ENCODE measurements around the gene TMEM51. TPM values are rescaled to one million over a fixed set of nuclear protein-coding genes. Genes with fewer than 3 reads are reported as not detected.

TMEM51 gene
- total and polyA plus RNA-seq, 9 of the 15 experiments (the other 6 are each of a cell fraction or from before 2014, with no cell fraction given), result 0.06 to 1.4 (median 0.58) TPM

- in situ Hi-C loops (cut with MboI) (no loop called here), intact Hi-C loops (cut with micrococcal nuclease) (no loop called here)
- no TSS peak for BruUV-seq (replicated peaks)
- ATAC-seq, result peak; percentile 92
- Histone ChIP-seq H3K36me3 (ENCODE audit: control insufficient read depth, insufficient read depth, low read length) (no peaks in the 10 kb centered on the region), H3K27ac (ENCODE audit: extremely low read depth, low read depth, low read length) (no peak overlapping the region), H4K20me1 (replicated peaks; ENCODE audit: control insufficient read depth, insufficient read depth, low read length) (no peaks in the 10 kb centered on the region), H3K27me3 (ENCODE audit: control insufficient read depth in 2 of 2, insufficient read depth in 2 of 2, low read length in 2 of 2) (peaks cover 6 to 19% of the 10 kb centered on the region in 2 experiments; a peak in 3 of 5 replicates), H3K4me3 (no peak overlapping the region), H3K9ac (ENCODE audit: insufficient read depth in 1 of 2, low read depth in 2 of 2, low read length in 2 of 2) (no peak overlapping the region), H2AFZ (ENCODE audit: low read depth, low read length) (peak overlapping the region; percentile 33), H3K4me2 (ENCODE audit: insufficient read depth, low read length) (peak overlapping the region; percentile 17; the same call in 1 of the 2 replicates), H3K4me1 (replicated peaks in 1 of 2; ENCODE audit: control insufficient read depth in 2 of 2, insufficient read depth in 2 of 2, low read length in 2 of 2) (no peaks in the 10 kb centered on the region; a peak in 1 of 5 replicates), H3K9me3 (replicated peaks; ENCODE audit: control insufficient read depth, insufficient read depth, low read depth, low read length) (no peaks in the 10 kb centered on the region), H3K79me2 (ENCODE audit: control insufficient read depth, insufficient read depth, low read length) (no peaks in the 10 kb centered on the region), H3K9me1 (ENCODE audit: control insufficient read depth, insufficient read depth, low read length) (no peaks in the 10 kb centered on the region)
- peak; percentile 59 to 79 (median 77) for DNase-seq (ENCODE audit: extremely low read depth in 1 of 4, low spot score in 3 of 4)
- CTCF ChIA-PET (ENCODE audit: low intra/inter-chr PET ratio), result no interaction called here
- POLR2A ChIA-PET, result interaction anchor here (1.1 kb wide), 1 partner anchor 35 kb away, joined by 3 read pairs; no protein-coding TSS in a partner anchor
- peak; percentile 65 for FAIRE-seq
- WGBS (ENCODE audit: insufficient coverage, low coverage, missing lambda C conversion rate), result 9% methylated on average over 5 of the region's 5 CpGs
- TF ChIP-seq RBM25 (IDR thresholded peaks at IDR 0.05; ENCODE audit: low read depth, low read length, severe bottlenecking) (no peak), MGA (IDR thresholded peaks at IDR 0.05) (peak; percentile 54; the same call in 1 of the 2 replicates), MCM7 (IDR thresholded peaks at IDR 0.05) (no peak), ZNF561 (CRISPR knock-in tag; conservative IDR thresholded peaks at IDR 0.05) (no peak)
- TF ChIP-seq, protein P1, sequence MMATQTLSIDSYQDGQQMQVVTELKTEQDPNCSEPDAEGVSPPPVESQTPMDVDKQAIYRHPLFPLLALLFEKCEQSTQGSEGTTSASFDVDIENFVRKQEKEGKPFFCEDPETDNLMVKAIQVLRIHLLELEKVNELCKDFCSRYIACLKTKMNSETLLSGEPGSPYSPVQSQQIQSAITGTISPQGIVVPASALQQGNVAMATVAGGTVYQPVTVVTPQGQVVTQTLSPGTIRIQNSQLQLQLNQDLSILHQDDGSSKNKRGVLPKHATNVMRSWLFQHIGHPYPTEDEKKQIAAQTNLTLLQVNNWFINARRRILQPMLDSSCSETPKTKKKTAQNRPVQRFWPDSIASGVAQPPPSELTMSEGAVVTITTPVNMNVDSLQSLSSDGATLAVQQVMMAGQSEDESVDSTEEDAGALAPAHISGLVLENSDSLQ (IDR thresholded peaks at IDR 0.05), result peak; percentile 49; the same call in 1 of the 2 replicates
- TF ChIP-seq, protein P2, sequence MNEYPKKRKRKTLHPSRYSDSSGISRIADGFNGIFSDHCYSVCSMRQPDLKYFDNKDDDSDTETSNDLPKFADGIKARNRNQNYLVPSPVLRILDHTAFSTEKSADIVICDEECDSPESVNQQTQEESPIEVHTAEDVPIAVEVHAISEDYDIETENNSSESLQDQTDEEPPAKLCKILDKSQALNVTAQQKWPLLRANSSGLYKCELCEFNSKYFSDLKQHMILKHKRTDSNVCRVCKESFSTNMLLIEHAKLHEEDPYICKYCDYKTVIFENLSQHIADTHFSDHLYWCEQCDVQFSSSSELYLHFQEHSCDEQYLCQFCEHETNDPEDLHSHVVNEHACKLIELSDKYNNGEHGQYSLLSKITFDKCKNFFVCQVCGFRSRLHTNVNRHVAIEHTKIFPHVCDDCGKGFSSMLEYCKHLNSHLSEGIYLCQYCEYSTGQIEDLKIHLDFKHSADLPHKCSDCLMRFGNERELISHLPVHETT (CRISPR knock-in tag; conservative IDR thresholded peaks at IDR 0.05 in 1 of 2, IDR thresholded peaks at IDR 0.05 in 1 of 2), result peak in 1 of 2 experiments; percentile 52; a peak in 2 of 4 replicates
Observed at GRCh38 chr1:15236321-15236721, 82.8 kb downstream of the TMEM51 start.
